OCI-LY1 (cell line): ENCODE results near the gene EDN2.

Experiments used
- CTCF ChIP-seq: fragments of 200-600 bp; sonication (generic), shearing (Covaris generic); IDR thresholded peaks from 2 replicates; pipeline ENCODE4 v1.5.1; 2017; ENCODE audit warnings: mild to moderate bottlenecking, antibody characterized with exemption, low read length, moderate library complexity, mixed read lengths
- EZH2 ChIP-seq: fragments of 200-600 bp; sonication (generic), shearing (Covaris generic); IDR thresholded peaks from 2 replicates; pipeline ENCODE4 v1.8.0; 2017; ENCODE audit warnings: borderline replicate concordance, mixed run types, mild to moderate bottlenecking, antibody characterized with exemption, low read length, moderate library complexity, mixed read lengths

GRCh38 chr1:41466146-41466545, 18.3 kb downstream of the EDN2 start:
- TF ChIP-seq CTCF: no peak
- no peak for TF ChIP-seq EZH2
